Stimulated activated memory B cell treated with anti-CD40 and anti-IgM and Interleukin-4, amounts not matched to agents 10 μg/mL and 1 μg/mL and 100 μg/mL, for 72 hours (primary cell): ENCODE measurements around the gene TRABD.
"Not testable (repeated sequence)": the region's sequence is repeated elsewhere in the genome, so short reads cannot be mapped to it uniquely, and the experiment has no call there.

Source experiments
- ATAC-seq: fragments of 150-1000 bp; cut with Tn5 transposase; 2 replicates; pipeline ENCODE4 v1.10.0; 2021
- H3K27ac Mint-ChIP-seq: one replicate; pipeline ENCODE4 v1.8.0; 2022; ENCODE audit warnings: mild to moderate bottlenecking, mixed read lengths
- H3K27me3 Mint-ChIP-seq: one replicate; pipeline ENCODE4 v1.8.0; 2022; ENCODE audit warnings: mixed read lengths
- H3K36me3 Mint-ChIP-seq: one replicate; pipeline ENCODE4 v1.8.0; 2022; ENCODE audit warnings: mixed read lengths
- H3K4me1 Mint-ChIP-seq: one replicate; pipeline ENCODE4 v1.8.0; 2022; ENCODE audit warnings: mixed read lengths
- H3K4me3 Mint-ChIP-seq: one replicate; pipeline ENCODE4 v1.8.0; 2022; ENCODE audit warnings: mild to moderate bottlenecking, moderate library complexity, mixed read lengths
- H3K9me3 Mint-ChIP-seq: one replicate; pipeline ENCODE4 v1.8.0; 2022; ENCODE audit warnings: mixed read lengths

The TRABD gene, protein sequence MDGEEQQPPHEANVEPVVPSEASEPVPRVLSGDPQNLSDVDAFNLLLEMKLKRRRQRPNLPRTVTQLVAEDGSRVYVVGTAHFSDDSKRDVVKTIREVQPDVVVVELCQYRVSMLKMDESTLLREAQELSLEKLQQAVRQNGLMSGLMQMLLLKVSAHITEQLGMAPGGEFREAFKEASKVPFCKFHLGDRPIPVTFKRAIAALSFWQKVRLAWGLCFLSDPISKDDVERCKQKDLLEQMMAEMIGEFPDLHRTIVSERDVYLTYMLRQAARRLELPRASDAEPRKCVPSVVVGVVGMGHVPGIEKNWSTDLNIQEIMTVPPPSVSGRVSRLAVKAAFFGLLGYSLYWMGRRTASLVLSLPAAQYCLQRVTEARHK

DNA sequence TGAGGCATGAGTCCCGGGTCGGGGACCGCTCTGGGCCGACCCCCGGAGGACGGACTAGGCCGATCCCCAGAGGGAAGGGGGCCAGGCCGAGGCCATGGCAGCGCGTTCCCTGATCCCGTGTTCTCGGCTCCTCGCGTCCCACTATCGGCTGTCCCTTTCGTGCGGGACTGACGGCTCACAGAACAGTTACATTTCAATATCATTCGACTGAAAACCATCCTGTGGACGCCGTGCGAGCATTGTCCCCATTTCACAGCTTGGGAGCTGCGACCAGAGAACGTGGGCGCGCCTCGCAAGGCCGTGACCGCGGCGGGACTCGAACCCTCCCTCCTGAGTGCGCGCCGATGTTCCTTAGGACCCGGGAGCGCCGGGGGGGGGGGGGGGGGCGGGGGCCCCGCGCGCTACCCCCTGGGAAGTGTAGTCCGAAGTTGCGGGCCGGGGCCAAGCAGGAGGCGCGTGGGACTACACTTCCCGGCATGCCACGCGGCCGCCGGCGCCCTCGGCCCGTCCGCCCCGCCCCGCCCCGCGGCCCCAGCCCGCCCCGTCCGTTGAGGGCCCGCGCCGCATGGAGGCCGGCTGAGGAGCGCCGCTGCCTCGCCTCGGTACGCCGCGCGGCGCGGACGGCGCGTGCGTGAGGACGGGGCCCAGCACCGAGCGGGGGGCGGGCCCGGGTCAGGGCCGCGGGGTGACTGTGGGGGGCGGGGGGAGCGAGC is at the start of gene TRABD:
Gene TRABD, plus strand, starts transcription at position 539 of the 713 bp plus-strand sequence. CDS start 7,148 bp downstream, outside the sequence.
- peaks cover 32% of the 10 kb centered on the region for H3K27me3 Mint-ChIP-seq
- H3K4me3 Mint-ChIP-seq, result peak within 1 kb of the TSS; percentile 89
- peak; percentile 77 for ATAC-seq
- H3K36me3 Mint-ChIP-seq, result peaks cover 5% of the 10 kb centered on the region
- peaks cover 58% of the 10 kb centered on the region for H3K4me1 Mint-ChIP-seq
- H3K9me3 Mint-ChIP-seq, result no peaks in the 10 kb centered on the region
- H3K27ac Mint-ChIP-seq, result peak within 1 kb of the TSS; percentile 89

DNA sequence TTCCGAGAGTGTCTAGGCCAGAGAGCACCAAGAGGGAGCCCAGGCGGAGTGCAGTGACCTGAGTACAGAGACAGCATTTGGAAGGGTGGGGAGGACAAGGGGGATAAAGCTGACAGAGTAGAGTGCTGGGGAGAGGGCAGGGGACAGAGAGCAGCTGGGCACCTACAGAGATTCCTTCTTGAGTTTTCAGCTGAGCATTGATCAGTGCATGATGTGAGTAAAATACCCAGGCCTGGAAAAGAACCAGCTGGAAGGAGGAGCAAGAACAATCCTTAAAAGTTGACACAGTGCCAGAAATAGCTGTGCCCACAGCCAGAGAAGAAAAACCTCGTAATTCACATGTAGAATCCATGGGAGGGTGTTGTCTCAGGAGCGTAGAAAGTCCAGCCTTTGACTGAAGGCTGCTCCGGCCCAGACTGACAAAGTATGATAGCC is 49.1 kb upstream of the TRABD start:
- Mint-ChIP-seq H3K4me3 (no peak overlapping the region), H3K27me3 (peaks cover 40% of the 10 kb centered on the region), H3K4me1 (peaks cover 11% of the 10 kb centered on the region), H3K36me3 (no peaks in the 10 kb centered on the region), H3K9me3 (no peaks in the 10 kb centered on the region), H3K27ac (no peak overlapping the region)
- no peak for ATAC-seq

DNA sequence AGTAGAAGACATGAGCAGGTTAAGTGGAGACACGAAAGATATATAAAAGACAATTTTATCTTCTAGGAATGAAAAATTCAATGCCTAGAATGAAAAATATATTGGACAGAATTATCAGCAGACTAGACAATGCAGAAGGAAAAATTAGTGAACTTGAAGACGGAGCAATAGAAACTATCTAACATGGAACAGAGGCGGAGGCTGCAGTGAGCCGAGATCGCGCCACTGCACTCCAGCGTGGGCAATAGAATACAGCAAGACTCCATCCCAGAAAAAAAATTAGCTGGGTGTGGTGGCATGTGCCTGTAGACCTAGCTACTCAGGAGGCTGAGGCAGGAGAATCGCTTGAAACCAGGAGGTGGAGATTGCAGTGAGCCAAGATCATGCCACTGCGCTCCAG is 48.4 kb upstream of the TRABD start:
- H3K36me3 Mint-ChIP-seq, H3K9me3 Mint-ChIP-seq, H3K4me3 Mint-ChIP-seq, ATAC-seq, H3K27ac Mint-ChIP-seq: not testable (repeated sequence)
- peaks cover 11% of the 10 kb centered on the region for H3K4me1 Mint-ChIP-seq
- H3K27me3 Mint-ChIP-seq, result peaks cover 47% of the 10 kb centered on the region

DNA sequence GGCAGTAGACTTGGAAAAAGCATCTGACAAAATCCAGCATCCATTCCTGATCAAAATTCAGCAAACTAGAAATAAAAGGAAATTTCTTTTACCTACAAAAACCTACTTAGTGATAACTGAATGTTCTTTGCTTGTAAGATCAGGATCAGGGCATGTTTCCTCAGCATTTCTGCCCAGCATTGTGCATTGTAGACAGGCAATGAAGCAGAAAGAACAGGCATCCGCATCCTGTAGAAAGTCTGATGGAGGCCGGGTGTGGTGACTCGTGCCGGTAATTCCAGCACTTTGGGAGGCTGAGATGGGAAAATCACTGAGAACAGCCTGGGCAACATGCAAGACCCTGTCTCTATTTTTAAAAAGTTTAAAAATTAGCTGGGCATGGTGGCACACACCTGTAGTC is 47.7 kb upstream of the TRABD start:
- peaks cover 11% of the 10 kb centered on the region for H3K4me1 Mint-ChIP-seq
- peaks cover 48% of the 10 kb centered on the region for H3K27me3 Mint-ChIP-seq
- no peak overlapping the region for H3K4me3 Mint-ChIP-seq
- H3K9me3 Mint-ChIP-seq, result no peaks in the 10 kb centered on the region
- no peaks in the 10 kb centered on the region for H3K36me3 Mint-ChIP-seq
- H3K27ac Mint-ChIP-seq, result no peak overlapping the region
- no peak for ATAC-seq

DNA sequence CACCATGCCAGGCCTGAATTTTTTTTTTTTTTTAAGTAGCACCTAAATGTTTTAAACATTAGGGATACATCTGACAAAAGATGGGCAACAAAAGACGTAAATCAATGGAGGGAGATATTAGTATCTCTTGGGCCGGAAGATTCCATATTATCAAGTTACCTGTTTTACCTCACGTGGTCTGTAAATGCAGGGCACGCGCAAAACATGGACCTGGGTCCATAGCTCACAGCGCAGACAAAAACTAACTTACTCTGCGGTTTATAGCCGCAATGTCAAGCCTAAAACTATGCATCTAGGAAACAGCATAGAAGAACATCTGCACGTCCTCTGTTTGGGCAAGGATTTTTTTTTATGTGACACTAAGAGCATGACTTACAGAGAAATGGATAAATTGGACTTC is 46.7 kb upstream of the TRABD start:
- no peaks in the 10 kb centered on the region for H3K36me3 Mint-ChIP-seq
- peaks cover 39% of the 10 kb centered on the region for H3K27me3 Mint-ChIP-seq
- no peak for ATAC-seq
- no peak overlapping the region for H3K4me3 Mint-ChIP-seq
- no peaks in the 10 kb centered on the region for H3K9me3 Mint-ChIP-seq
- peaks cover 11% of the 10 kb centered on the region for H3K4me1 Mint-ChIP-seq
- no peak overlapping the region for H3K27ac Mint-ChIP-seq

DNA sequence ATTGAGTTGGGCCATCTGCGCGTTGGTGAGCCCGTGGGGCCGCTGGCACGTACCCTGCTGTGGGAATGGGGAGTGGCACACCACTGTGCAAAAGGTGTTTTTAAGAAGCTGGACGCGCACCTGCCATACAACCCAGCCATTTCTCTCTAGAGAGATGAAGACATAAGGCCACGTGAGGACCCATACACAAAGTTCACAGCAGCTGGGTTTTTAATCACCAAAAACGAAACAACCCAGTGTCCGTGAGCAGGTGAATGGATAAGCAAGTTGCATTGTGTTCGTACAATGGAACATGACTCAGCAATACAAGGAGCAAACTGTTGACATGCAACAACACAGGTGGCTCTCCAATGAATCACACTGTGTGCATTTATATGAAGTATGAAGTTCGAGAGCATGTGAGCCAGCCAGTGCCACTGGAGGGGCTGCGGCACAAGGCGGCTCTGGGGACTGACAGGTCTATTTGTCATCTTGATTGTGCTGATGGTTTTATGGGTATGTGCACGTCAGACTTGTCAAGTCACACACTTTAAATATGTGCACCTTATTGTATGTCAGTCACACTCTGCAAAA is 45.8 kb upstream of the TRABD start:
- Mint-ChIP-seq H3K4me3 (no peak overlapping the region), H3K27ac (no peak overlapping the region), H3K27me3 (peaks cover 33% of the 10 kb centered on the region), H3K4me1 (peaks cover 11% of the 10 kb centered on the region), H3K9me3 (no peaks in the 10 kb centered on the region), H3K36me3 (no peaks in the 10 kb centered on the region)
- peak; percentile 50 for ATAC-seq

DNA sequence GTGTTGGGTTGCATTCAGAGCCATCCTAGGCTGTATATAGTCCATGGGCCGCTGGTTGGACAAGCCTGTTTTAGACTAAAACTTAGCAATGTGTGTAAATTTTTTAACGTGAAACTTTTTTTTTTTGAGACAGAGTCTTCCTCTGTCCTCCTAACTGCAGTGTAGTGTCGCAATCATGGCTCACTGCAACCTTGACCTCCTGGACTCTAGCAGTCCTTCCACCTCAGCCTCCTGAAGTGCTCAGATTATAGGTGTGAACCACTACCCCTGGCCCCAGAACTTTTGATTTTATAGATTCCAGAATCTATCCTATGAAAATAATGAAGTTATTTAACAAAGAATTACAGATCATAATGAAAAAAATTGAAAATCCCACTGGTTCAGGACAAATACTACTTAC is 45.1 kb upstream of the TRABD start:
- no peak overlapping the region for H3K4me3 Mint-ChIP-seq
- no peaks in the 10 kb centered on the region for H3K9me3 Mint-ChIP-seq
- no peak for ATAC-seq
- H3K27me3 Mint-ChIP-seq, result peaks cover 40% of the 10 kb centered on the region
- peaks cover 11% of the 10 kb centered on the region for H3K4me1 Mint-ChIP-seq
- H3K27ac Mint-ChIP-seq, result no peak overlapping the region
- no peaks in the 10 kb centered on the region for H3K36me3 Mint-ChIP-seq

DNA sequence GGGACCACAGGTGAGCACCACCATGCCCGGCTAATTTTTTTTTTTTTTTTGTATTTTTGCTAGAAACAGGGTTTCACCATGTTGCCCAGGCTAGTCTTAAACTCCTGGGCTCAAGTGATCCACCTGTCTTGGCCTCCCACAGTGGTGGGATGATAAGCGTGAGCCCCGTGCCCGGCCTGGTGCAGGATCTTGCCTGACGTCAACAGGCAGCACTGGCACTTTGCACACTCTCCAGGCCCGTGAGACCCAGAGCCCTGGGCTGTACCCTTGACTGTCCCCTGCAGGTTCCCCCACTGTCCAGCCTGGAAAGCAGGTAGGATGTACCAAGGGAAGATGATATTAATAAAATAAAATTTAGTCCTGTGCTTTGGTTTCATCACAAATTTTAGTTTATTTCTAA is 44.3 kb upstream of the TRABD start:
- Mint-ChIP-seq H3K9me3 (no peaks in the 10 kb centered on the region), H3K4me3 (no peak overlapping the region), H3K27me3 (peaks cover 43% of the 10 kb centered on the region), H3K4me1 (peaks cover 11% of the 10 kb centered on the region), H3K27ac (no peak overlapping the region), H3K36me3 (no peaks in the 10 kb centered on the region)
- no peak for ATAC-seq

DNA sequence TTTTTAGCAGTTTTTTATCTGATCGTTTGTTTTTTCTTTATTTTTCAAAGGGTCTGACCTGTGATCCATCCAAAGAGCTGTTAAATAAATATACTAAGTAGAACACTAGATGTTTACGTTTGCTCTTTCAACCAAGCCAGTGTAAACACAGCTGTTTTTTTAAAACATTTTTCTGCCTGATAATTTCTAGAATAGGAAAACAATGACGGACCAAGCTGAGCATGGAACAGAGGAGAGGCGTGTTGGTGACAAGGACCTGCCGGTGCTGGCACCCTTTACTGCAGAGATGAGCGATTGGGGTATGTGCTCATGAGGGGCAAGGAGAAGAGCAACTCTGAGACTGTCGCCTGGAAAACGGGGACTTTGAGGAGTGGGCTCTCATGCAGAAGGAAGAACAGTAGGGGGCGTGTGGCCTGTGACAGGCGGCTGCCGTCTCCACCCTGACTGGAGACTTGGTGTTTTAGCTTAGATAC is 43.8 kb upstream of the TRABD start:
- Mint-ChIP-seq H3K4me1 (peaks cover 11% of the 10 kb centered on the region), H3K4me3 (no peak overlapping the region), H3K9me3 (no peaks in the 10 kb centered on the region), H3K36me3 (no peaks in the 10 kb centered on the region), H3K27me3 (peaks cover 40% of the 10 kb centered on the region), H3K27ac (no peak overlapping the region)
- no peak for ATAC-seq

DNA sequence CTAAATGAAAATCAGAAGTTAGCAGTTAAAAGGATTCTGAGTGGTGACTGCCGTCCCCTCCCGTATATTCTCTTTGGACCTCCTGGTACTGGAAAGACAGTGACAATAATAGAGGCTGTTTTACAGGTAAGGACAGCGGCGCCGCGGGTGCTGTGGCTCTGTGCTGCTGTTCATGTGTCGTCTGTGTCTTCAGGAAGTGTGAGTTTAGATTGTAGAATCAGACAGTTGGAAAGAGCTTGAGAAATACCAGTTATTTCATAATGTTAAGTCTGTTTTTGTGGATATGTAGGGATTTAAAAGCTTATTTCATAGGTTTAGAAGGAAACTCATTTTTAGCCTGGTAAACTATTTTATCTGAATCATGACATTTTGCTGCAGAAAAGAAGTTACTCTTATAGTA is 42.6 kb upstream of the TRABD start:
- Mint-ChIP-seq H3K4me3 (no peak overlapping the region), H3K9me3 (no peaks in the 10 kb centered on the region), H3K4me1 (peaks cover 11% of the 10 kb centered on the region), H3K36me3 (no peaks in the 10 kb centered on the region), H3K27me3 (peaks cover 34% of the 10 kb centered on the region), H3K27ac (no peak overlapping the region)
- ATAC-seq, result no peak

DNA sequence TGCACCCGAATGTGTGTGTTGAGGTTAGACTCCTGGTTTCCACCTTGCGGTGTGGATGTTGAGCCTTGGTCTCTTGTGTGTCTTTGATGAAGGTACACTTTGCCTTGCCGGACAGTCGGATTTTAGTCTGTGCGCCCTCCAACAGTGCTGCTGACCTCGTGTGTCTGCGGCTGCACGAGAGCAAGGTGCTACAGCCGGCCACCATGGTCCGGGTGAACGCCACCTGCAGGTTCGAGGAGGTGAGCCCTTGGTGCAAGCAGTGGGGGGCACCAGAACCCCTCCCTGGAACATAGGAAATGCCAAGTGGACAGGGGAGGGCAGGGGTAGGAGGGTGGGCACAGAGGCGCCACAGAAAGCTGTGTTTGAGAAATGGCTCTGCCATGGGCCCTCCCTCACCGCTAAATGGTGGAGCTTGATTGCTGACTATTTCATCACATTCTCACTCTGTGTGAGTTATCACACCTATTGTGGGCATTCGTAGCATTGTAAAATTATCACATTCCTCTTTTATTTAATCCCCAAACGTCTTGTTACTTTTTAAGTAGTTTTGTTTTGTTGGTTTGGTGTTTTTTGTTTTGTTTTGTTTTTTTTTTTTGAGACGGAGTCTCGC is 41.6 kb upstream of the TRABD start:
- peaks cover 16% of the 10 kb centered on the region for H3K4me1 Mint-ChIP-seq
- no peak for ATAC-seq
- H3K27ac Mint-ChIP-seq, result no peak overlapping the region
- peaks cover 34% of the 10 kb centered on the region for H3K27me3 Mint-ChIP-seq
- no peak overlapping the region for H3K4me3 Mint-ChIP-seq
- H3K9me3 Mint-ChIP-seq, result no peaks in the 10 kb centered on the region
- H3K36me3 Mint-ChIP-seq, result no peaks in the 10 kb centered on the region

DNA sequence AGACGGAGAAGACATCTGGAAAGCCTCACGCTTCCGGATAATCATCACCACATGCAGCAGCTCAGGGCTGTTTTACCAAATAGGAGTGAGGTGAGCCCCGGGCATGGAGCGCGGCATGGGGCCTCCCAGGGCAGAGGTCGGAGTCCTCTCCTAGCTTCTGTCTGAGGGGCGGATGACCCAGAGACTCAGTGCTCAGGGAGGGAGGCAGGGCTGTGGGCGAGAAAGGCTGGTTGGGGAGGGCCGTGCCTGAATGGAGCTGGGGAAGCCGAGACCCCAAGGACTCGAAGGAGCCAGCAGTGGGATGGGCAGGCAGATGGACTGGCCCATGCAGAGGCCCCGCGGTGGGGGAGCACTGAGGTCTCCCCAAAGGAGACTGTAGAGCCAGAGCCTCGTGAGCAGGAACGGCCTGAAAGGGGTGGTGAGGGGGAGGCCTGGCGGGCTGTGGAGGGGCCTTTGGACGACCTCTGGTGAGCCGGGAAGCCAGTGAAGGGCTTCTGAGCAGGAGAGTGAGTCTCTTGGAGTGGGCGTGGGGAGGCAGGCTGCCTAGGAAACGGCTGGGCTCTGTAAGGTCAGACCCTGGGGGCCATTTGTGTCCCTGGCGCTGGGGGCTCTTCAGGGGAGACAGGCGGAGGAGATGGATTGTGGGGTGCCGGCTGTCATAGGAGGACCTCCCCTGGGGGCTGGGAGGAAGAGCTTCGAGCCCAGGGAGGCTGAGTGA is 39.8 kb upstream of the TRABD start:
- no peaks in the 10 kb centered on the region for H3K36me3 Mint-ChIP-seq
- no peaks in the 10 kb centered on the region for H3K9me3 Mint-ChIP-seq
- H3K4me3 Mint-ChIP-seq, result no peak overlapping the region
- peaks cover 9% of the 10 kb centered on the region for H3K4me1 Mint-ChIP-seq
- H3K27ac Mint-ChIP-seq, result no peak overlapping the region
- ATAC-seq, result no peak
- peaks cover 34% of the 10 kb centered on the region for H3K27me3 Mint-ChIP-seq

DNA sequence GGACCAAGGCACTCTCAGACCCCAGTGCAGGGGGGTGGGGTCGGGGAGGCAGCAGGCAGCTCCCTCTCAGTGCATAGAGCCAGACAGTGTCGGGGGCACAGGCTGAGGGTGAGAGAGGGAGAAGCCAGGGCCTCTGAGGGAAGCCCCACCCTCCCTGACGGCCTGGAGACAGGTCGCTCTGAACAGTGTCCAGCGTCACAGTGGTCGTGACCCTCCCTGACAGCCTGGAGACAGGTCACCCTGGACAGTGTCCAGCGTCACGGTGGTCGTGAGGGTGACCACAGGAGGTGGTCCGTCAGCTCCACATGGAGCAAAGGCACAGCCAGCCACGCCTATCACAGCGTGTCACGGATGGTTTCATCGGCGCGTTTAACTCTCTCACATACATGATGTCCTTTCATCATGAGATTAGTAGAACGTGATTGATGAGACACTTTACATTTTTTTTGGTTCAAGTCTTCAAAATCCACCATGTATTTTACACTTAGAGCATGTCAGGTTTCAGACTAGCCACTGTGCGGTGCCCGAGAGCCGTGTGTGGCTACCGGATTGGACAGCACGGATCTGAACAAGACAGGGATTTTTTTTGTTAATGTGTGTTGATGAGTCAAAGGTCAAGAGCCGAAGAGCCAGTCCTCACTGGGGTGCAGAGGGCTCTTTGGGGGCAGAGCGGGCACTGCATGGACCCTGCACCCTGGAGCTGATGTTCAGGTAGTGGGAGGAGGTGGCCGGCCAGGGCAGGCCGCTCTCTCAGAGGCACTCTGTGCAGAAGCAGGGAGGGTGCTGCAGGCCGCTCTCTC is 39.1 kb upstream of the TRABD start:
- Mint-ChIP-seq H3K9me3 (no peaks in the 10 kb centered on the region), H3K27me3 (peaks cover 32% of the 10 kb centered on the region), H3K4me3 (no peak overlapping the region), H3K4me1 (peaks cover 9% of the 10 kb centered on the region), H3K27ac (no peak overlapping the region), H3K36me3 (no peaks in the 10 kb centered on the region)
- no peak for ATAC-seq
